ENCODE results near the gene TRPT1. TPM values are rescaled to one million over a fixed set of nuclear protein-coding genes. Genes with fewer than 3 reads are reported as not detected.

TRPT1 gene
- total and polyA plus RNA-seq, 7 donors: 49.6 to 131 (median 96.1) TPM

DNA sequence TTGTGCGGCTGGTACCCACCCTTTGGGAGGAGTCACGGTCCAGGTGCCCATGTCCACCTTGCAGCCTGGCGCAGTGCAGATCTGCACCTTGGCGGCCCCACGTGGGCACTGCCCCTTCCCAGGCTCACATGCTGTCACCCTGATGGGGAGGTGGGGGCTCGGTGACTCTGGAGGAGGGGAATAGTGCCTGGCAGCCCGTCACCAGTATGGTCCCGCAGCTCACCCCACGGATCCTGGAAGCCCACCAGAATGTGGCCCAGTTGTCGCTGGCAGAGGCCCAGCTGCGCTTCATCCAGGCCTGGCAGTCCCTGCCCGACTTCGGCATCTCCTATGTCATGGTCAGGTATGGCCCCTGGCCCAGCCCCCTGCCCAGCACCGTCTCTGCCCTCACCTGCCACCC lies 5.2 kb downstream of the TRPT1 start:
- intact Hi-C loops (cut with DNase I): no loop called here
- H3K27ac ChIP-seq: no peak overlapping the region

GRCh38 chr11:64220271-64220670 lies 5.7 kb downstream of the TRPT1 start:
- TF ChIP-seq, protein P1, sequence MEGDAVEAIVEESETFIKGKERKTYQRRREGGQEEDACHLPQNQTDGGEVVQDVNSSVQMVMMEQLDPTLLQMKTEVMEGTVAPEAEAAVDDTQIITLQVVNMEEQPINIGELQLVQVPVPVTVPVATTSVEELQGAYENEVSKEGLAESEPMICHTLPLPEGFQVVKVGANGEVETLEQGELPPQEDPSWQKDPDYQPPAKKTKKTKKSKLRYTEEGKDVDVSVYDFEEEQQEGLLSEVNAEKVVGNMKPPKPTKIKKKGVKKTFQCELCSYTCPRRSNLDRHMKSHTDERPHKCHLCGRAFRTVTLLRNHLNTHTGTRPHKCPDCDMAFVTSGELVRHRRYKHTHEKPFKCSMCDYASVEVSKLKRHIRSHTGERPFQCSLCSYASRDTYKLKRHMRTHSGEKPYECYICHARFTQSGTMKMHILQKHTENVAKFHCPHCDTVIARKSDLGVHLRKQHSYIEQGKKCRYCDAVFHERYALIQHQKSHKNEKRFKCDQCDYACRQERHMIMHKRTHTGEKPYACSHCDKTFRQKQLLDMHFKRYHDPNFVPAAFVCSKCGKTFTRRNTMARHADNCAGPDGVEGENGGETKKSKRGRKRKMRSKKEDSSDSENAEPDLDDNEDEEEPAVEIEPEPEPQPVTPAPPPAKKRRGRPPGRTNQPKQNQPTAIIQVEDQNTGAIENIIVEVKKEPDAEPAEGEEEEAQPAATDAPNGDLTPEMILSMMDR (IDR thresholded peaks at IDR 0.05): no peak
- WGBS, 3 donors: 89 to 91% (median 91%) methylated on average over 17 of the region's 17 CpGs
- Histone ChIP-seq H3K4me1 (peaks cover 21% of the 10 kb centered on the region), H3K36me3 (ENCODE audit: insufficient read depth in 1 of 2, low read depth in 1 of 2) (peaks cover 0 to 34% of the 10 kb centered on the region in 2 donors), H3K27ac (no peak overlapping the region), H3K4me3 (no peak overlapping the region), H3K9me3 (no peaks in the 10 kb centered on the region), H3K27me3 (ENCODE audit: insufficient read depth in 3 of 3, low read length in 2 of 3) (no peaks in the 10 kb centered on the region)
- no peak for ATAC-seq
- DNase-seq: no peak
- intact Hi-C loops (cut with DNase I): no loop called here

More for the DNA sequence above, 5.2 kb downstream of the TRPT1 start:
- ATAC-seq: no peak
- no peaks in the 10 kb centered on the region for H3K27me3 ChIP-seq (ENCODE audit: insufficient read depth in 3 of 3, low read length in 2 of 3)
- H3K36me3 ChIP-seq (ENCODE audit: insufficient read depth in 1 of 2, low read depth in 1 of 2): peaks cover 0 to 34% of the 10 kb centered on the region in 2 donors
- 57 to 77% (median 58%) methylated on average over 11 to 14 of the region's 14 CpGs for WGBS, 3 donors
- TF ChIP-seq, protein P1 (IDR thresholded peaks at IDR 0.05): no peak
- H3K9me3 ChIP-seq: no peaks in the 10 kb centered on the region
- peaks cover 24% of the 10 kb centered on the region for H3K4me1 ChIP-seq
- no peak for DNase-seq
- no peak overlapping the region for H3K4me3 ChIP-seq

- intact Hi-C loops (cut with DNase I): no loop called here
Measured at GRCh38 chr11:64219755-64220154, 6.2 kb downstream of the TRPT1 start.

GRCh38 chr11:64219354-64219684 lies 6.7 kb downstream of the TRPT1 start:
- Histone ChIP-seq H3K27ac (no peak overlapping the region), H3K9me3 (no peaks in the 10 kb centered on the region), H3K4me3 (no peak overlapping the region), H3K36me3 (ENCODE audit: insufficient read depth in 1 of 2, low read depth in 1 of 2) (peaks cover 0 to 31% of the 10 kb centered on the region in 2 donors), H3K27me3 (ENCODE audit: insufficient read depth in 3 of 3, low read length in 2 of 3) (no peaks in the 10 kb centered on the region), H3K4me1 (peaks cover 13% of the 10 kb centered on the region)
- intact Hi-C loops (cut with DNase I): no loop called here
- TF ChIP-seq, protein P1 (IDR thresholded peaks at IDR 0.05): no peak
- ATAC-seq: no peak
- WGBS, 3 donors: 66 to 82% (median 76%) methylated on average over 6 to 7 of the region's 7 CpGs
- DNase-seq: no peak

More at GRCh38 chr11:64219755-64220154, 6.2 kb downstream of the TRPT1 start:
- H3K4me1 ChIP-seq: peaks cover 17% of the 10 kb centered on the region
- no peak overlapping the region for H3K27ac ChIP-seq
- ATAC-seq (no peak), DNase-seq (no peak)
- H3K9me3 ChIP-seq: no peaks in the 10 kb centered on the region
- no peaks in the 10 kb centered on the region for H3K27me3 ChIP-seq (ENCODE audit: insufficient read depth in 3 of 3, low read length in 2 of 3)
- TF ChIP-seq, protein P1 (IDR thresholded peaks at IDR 0.05): no peak
- no peak overlapping the region for H3K4me3 ChIP-seq
- H3K36me3 ChIP-seq (ENCODE audit: insufficient read depth in 1 of 2, low read depth in 1 of 2): peaks cover 0 to 34% of the 10 kb centered on the region in 2 donors
- WGBS, 3 donors: 94 to 98% (median 95%) methylated on average over 10 of the region's 10 CpGs

DNA sequence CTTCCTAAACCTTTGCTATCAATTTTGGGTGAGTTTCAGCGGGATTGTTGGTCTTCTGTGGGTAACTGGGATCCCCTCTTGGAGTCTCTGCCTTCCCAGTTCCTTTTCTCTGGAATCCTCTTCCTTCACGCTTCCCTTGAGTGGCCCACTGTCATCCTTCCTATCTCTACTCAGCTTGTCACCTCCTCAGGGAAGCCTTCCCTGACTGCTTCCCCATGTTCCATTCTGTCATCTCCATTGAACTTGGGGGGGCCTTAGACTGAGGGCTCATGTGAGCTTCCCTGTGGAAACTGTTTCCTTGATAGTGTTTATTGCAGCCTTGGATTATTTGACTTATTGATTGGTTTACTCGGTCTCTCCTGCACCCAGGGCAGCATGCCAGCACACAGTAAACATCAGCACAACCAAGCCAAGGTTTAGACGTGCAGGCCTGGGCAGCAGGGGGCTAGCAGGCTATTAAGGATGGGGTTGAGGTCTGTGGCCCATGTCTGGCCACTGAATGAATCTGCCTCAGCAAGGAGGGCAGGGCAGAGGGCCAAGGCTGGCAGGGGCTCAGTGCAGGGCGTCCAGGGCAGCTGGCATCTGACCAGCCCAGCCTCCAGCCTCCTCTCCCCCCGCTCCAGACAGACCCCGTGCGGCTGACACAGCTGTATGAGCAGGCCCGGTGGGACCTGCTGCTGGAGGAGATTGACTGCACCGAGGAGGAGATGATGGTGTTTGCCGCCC lies 7.2 kb downstream of the TRPT1 start:
- no peaks in the 10 kb centered on the region for H3K27me3 ChIP-seq (ENCODE audit: insufficient read depth in 3 of 3, low read length in 2 of 3)
- TF ChIP-seq, protein P1 (IDR thresholded peaks at IDR 0.05): no peak
- H3K36me3 ChIP-seq (ENCODE audit: insufficient read depth in 1 of 2, low read depth in 1 of 2): peaks cover 0 to 29% of the 10 kb centered on the region in 2 donors
- DNase-seq (no peak), ATAC-seq (no peak)
- H3K27ac ChIP-seq: no peak overlapping the region
- WGBS, 3 donors: 40 to 65% (median 57%) methylated on average over 9 to 11 of the region's 11 CpGs
- H3K4me1 ChIP-seq: peaks cover 13% of the 10 kb centered on the region
- intact Hi-C loops (cut with DNase I): no loop called here
- H3K9me3 ChIP-seq: no peaks in the 10 kb centered on the region
- H3K4me3 ChIP-seq: no peak overlapping the region
